Measurements from ENCODE around the gene DGKZ.
"Not testable (repeated sequence)": the region's sequence is repeated elsewhere in the genome, so short reads cannot be mapped to it uniquely, and the experiment has no call there.

DGKZ gene

DNA sequence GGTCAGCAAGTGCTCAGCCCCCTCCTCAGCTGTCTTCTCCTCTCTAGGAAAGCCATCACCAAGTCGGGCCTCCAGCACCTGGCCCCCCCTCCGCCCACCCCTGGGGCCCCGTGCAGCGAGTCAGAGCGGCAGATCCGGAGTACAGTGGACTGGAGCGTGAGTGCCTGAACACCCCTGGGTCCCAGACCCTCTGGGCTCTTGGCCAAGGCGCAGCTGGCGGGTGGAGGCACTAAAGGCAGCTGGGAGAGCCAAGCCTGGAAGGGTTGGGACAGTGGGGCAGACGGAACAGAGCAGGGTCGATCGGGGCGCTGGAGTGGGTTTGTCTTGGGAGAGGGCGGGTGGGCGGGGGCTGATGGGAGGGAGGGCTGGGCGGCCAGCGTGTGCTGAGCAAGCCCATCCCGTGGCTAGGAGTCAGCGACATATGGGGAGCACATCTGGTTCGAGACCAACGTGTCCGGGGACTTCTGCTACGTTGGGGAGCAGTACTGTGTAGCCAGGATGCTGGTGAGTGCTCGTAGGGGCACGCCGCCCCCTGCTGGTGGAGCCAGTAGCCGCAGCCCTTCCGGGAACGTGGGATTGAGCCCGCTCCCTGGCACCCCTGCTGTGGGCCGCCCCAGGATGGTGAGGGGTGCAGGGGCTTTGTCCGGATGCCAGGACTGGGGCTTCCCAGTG is 20.1 kb downstream of the DGKZ start:
- peak; percentile 25 for DNase-seq

DNA sequence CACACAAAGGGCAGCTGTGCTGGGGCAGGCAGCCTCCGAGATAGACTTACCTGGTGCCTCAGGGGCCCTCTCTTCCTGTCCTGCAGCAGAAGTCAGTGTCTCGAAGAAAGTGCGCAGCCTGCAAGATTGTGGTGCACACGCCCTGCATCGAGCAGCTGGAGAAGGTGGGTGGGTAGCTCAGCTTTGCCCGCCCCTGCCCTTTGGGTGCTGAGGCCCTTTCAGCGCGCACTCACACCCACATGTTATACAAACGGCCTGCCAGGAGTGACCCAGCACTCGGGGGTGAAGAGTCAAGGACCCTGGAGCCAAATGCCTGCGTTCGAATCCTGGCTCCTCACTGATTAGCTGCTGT is 20.6 kb downstream of the DGKZ start:
- no peak for DNase-seq

DNA sequence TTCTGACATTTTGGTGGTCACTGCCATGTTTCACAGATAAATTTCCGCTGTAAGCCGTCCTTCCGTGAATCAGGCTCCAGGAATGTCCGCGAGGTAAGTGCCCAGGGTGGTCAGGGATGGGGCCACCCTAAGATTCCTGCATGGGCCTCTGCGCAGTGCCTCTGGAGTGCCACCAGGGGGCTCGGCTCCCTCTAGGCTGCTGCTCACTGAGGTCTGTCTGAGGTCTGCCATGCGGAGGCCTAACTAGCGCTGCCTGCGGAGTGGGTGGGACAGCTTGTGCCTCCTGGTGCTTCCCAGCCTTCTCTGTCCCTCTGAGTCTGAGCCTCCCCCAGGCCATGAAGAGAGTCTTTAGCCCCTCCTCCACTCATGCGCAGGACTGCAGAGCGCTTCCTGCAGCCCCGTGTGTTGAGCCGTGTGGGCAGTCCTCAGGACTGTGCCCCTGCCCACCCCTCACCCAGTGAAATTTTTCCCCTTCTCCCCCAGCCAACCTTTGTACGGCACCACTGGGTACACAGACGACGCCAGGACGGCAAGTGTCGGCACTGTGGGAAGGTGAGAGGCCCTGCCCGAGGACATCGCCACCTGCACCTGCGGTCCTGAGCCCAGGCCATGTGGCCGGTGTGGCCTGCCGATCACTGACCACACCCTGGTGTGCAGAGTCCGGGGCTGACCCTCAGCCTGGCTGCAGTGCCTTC is 22.3 kb downstream of the DGKZ start:
- peak; percentile 32 for DNase-seq

DNA sequence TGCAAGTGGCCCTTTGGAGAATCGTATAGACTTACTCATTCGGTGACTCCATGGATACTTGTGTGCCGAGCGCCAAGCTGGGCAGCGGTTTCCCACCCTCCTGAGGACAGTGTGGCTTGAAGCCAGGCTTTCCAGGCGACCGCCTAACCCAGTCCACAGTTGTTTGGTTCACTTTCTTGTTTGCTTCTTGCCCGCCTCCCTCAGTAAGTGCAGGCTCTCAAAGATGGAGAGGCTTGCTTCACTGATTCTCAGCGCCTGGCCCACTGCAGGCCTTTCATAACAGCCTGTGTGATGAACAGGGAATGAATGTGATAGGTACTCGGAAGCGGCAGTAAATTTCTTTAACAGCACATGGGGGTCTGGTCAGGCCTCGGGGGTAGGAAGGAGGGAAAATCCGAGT is 23.0 kb downstream of the DGKZ start:
- no peak for DNase-seq

DNA sequence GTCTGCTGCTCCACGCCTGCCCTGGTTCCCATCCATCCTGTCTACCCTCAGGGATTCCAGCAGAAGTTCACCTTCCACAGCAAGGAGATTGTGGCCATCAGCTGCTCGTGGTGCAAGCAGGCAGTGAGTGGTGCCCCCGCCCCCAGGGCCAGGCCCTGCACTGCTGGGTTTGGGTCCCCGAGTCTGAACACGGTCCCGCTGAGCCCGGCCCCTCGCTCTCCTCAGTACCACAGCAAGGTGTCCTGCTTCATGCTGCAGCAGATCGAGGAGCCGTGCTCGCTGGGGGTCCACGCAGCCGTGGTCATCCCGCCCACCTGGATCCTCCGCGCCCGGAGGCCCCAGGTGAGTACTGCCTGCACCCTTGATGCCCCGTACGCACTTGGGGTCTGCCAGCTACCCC is 24.0 kb downstream of the DGKZ start:
- not testable (repeated sequence) for DNase-seq

DNA sequence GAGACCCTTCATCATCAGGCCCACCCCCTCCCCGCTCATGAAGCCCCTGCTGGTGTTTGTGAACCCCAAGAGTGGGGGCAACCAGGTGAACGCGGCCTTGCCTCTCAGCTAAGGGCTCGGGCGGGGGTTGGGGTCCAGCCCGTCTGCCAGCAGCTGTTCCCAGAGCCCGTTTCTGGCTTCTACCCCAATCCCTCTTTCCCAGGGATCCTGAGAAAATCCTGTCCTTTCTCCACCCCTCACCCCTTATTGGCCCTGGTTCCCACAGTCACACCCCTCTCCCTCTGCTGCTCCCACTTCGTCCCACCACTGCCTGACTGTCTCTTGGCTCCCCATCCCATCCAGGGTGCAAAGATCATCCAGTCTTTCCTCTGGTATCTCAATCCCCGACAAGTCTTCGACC is 24.8 kb downstream of the DGKZ start:
- no peak for DNase-seq

DNA sequence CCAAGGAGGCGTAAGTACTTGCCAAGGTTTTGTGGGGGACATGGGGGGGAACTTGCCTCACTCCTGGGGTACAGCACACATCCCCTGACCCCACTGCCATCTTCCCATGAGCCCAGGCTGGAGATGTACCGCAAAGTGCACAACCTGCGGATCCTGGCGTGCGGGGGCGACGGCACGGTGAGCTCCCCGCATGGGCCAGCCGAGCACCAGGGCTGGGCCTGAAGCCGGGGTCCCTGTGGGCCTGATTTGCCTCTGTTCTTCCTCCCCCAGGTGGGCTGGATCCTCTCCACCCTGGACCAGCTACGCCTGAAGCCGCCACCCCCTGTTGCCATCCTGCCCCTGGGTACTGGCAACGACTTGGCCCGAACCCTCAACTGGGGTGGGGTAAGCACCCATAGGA is 25.2 kb downstream of the DGKZ start:
- not testable (repeated sequence) for DNase-seq

DNA sequence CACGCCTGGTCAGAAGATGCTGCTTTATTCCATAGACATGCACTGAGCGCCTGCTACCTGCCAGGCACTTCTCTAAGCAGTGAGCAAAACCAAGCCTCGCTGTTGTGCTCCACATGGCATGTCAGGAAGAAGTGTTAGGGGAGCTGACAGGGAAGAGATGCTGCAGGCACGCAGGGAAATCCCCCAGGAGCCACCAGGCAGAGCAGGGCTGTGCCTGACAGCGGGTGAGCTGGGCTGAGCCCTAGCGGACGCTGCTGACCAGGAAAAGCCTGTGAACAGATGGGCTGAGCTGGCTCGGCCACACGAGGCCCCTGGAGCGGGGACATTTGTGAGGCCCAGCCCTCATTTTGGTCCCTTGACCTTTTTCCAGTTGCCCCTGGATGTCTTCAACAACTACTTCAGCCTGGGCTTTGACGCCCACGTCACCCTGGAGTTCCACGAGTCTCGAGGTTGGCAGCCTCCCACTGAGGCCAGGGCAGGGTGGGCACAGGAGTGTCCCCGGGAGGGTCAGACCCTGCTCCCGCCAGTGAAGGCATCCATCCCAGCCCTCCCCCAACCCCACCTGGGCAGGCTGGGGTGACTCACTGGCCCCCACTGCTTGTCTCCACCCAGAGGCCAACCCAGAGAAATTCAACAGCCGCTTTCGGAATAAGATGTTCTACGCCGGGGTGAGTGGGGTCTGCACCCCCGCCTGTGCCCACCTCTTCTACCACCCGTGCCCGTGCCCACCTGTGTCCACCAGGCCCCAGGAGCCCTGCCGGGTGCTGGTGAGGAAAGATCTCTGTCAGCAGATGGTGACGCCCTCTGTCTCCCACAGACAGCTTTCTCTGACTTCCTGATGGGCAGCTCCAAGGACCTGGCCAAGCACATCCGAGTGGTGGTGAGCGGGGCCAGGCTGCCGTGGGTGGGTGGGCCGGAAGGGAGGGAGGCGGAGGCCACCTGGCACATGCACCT is 26.8 kb downstream of the DGKZ start:
- DNase-seq: no peak

DNA sequence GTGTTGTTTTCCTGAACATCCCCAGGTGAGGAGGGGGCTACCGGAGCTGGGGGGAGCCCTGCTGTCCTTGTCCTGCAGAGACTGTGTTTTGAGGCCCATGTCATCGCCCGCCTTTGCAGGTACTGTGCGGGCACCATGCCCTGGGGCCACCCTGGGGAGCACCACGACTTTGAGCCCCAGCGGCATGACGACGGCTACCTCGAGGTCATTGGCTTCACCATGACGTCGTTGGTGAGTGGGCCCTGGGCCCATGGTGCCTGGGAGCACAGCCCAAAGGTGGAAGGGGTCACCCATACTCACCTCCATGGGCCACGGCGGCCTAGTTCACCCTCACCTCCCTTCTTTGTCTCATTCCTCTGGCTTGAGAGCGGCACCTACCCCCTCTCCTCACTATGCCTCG is 27.6 kb downstream of the DGKZ start:
- DNase-seq: no peak

DNA sequence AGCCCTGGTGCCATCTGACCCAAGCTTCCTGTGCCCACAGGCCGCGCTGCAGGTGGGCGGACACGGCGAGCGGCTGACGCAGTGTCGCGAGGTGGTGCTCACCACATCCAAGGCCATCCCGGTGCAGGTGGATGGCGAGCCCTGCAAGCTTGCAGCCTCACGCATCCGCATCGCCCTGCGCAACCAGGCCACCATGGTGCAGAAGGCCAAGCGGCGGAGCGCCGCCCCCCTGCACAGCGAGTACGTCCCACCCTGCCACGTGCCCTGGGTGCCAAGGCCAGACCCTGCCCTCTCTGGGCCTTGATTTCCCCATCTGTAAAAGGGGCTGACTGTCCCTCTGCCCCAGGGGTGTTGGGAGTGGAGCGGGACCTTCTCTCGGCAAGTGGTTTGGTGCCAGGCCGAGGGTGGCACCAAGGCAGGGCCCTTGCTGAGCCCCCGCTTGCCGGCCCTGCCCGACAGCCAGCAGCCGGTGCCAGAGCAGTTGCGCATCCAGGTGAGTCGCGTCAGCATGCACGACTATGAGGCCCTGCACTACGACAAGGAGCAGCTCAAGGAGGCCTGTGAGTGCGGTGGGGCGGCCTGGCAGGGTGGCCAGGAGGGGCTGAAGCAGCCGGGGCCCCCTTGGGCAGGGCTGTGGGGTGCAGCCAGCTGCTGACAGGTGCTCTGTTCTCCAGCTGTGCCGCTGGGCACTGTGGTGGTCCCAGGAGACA is 28.3 kb downstream of the DGKZ start:
- DNase-seq: no peak

DNA sequence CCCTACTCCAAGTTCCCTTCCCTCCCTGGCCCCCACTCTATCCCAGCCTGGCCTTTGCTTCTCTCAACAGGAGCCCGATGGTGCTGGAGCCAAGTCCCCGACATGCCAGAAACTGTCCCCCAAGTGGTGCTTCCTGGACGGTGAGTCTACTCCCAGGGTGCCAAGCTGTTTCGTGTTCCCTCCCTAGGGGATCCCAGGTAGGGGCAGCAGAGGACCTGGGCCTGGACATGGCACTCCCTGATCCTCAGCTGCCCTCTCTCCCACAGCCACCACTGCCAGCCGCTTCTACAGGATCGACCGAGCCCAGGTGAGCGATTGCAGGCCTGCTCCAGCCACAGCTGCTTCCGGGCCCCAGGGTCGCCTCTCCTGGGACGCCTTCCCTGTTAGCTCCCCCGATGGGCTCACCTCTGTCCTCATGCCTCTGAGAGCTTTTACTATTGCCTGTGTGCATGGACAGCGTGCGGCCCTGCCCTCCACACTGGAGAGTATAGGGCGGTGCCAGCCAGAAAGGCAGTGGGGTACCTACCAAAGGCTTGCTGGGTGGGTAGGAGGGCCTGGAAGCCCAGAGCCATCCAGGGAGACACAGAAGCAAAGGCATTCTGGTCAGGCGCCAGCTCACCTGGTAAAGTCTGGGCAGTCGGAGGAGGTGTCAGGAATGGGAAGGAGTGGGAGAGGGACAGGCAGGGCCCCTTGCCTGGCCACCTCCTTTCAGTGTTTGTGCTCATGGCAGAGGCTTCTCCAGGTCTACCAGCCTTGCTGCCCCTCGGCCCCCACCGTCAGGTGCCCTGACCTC is 29.2 kb downstream of the DGKZ start:
- no peak for DNase-seq

DNA sequence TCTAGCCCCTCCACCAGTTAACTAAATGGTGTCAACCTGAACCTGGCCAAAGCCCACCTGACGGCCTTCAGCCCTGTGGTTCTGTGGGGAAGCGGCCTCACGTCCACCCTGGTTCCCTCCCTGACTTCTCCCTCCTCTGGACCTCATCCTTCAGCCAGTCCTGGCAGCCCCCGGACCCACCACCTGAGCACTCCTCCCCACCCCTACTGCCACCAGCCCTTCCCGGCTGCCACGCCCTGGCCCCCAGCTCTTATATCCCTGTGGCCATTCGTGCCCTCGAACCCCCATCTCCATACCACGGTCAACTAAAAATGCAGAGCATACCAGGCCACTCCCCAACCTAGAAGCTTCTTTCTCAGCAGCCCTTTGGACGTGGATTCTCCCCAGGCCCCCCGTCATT is 30.0 kb downstream of the DGKZ start:
- DNase-seq: no peak

DNA sequence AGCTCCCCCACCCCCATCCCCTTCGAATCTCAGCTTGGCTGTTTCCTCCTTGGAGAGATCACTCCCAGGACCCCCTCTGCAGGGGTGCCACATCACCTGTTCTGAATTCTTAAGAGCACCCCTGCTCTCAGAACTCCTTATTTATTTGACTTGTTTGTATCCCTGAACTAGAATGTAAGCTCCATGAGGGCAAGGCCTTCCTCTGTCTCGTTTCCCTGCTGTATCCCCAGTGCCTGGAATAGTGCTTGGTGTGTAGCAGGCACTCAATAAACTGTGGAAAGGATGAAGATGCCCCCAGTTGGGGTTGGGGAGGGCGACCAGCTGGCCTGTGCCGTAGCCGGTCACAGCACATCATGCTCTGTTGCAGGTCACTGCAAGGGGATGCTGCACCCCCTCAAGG is 30.6 kb downstream of the DGKZ start:
- no peak for DNase-seq

DNA sequence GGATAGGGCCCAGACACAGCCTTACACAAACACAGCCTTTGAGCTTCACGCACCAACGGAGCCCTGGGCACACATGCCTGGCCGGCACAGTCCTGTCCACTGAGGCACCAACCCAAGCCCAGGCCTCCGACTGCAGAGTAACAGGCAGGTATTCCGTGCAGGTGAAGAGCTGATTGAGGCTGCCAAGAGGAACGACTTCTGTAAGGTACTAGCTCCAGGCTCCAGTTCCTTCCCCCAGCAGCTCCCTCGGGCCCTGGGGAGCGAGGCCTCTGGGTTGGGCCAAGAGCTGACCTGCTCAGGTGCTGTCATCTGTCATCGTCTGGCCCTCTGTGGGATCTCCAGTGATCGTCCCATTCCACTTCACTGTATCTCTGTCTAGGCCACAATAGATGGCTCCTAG is 31.0 kb downstream of the DGKZ start:
- DNase-seq: no peak

DNA sequence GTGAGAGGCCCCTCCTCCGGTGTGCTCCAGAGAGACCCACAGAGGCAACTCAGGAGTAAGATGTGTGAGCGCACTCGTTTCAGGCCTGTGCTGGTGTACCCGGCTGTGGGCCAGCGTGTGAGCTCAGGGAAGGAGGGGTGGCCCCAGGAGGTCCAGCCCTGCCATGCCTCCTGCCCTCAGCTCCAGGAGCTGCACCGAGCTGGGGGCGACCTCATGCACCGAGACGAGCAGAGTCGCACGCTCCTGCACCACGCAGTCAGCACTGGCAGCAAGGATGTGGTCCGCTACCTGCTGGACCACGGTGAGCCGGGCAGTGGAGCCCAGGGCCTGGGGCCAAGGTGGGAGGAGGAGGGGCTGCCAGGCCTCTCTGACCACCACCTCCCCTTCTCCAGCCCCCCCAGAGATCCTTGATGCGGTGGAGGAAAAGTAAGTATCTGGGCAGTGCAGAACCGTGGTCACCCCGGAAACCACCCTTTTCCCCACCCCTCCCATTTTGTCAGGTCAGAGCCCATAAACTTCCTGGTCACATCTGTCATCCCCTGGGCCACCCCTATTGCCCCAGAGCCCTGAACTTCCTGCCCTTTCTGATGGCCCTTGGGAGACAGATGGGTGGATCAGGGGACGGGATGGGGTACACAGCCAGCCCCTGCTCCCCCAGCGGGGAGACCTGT is 31.7 kb downstream of the DGKZ start:
- no peak for DNase-seq

DNA sequence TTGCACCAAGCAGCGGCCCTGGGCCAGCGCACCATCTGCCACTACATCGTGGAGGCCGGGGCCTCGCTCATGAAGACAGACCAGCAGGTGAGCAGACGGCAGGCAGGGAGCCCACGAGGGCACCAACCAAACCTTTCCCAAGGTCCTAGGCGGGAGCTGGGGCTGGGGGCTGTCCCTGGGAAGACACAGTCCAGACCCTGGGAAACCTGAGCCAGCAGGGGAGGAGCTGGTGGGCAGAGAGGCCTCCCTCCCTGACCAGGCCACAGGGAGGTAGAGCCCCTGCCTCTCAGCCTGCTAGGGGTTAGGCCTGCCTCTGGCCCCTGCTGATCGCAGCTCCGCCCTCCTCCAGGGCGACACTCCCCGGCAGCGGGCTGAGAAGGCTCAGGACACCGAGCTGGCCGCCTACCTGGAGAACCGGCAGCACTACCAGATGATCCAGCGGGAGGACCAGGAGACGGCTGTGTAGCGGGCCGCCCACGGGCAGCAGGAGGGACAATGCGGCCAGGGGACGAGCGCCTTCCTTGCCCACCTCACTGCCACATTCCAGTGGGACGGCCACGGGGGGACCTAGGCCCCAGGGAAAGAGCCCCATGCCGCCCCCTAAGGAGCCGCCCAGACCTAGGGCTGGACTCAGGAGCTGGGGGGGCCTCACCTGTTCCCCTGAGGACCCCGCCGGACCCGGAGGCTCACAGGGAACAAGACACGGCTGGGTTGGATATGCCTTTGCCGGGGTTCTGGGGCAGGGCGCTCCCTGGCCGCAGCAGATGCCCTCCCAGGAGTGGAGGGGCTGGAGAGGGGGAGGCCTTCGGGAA is 32.4 kb downstream of the DGKZ start:
- not testable (repeated sequence) for DNase-seq

DNA sequence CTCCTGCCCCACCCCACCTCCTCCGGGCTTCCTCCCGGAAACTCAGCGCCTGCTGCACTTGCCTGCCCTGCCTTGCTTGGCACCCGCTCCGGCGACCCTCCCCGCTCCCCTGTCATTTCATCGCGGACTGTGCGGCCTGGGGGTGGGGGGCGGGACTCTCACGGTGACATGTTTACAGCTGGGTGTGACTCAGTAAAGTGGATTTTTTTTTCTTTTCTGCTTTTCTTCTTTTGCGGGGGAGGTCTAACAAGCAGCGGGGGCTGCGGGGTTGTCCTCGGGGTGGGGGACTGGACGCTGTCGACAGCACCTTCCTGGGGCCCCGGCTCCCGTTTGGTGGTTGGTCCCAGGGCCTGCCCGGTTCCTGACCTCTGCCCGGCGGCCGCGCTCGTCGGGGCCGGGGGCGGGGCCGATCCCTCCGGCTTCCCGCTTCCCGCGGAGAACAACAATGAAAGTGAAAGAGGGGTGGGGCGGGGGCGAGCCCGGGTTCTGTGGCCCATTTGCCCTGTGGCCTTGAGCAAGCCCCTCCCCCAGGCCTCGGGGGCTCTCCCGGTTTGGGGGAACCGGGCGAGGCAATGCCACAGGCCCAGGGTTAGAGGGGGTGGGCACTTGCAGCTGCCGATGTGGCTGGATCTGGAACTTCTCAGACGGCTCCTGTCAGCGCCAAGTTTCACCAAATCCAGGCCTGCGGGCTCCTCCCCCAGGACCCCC is 33.2 kb downstream of the DGKZ start:
- DNase-seq: peak; percentile 73

DNA sequence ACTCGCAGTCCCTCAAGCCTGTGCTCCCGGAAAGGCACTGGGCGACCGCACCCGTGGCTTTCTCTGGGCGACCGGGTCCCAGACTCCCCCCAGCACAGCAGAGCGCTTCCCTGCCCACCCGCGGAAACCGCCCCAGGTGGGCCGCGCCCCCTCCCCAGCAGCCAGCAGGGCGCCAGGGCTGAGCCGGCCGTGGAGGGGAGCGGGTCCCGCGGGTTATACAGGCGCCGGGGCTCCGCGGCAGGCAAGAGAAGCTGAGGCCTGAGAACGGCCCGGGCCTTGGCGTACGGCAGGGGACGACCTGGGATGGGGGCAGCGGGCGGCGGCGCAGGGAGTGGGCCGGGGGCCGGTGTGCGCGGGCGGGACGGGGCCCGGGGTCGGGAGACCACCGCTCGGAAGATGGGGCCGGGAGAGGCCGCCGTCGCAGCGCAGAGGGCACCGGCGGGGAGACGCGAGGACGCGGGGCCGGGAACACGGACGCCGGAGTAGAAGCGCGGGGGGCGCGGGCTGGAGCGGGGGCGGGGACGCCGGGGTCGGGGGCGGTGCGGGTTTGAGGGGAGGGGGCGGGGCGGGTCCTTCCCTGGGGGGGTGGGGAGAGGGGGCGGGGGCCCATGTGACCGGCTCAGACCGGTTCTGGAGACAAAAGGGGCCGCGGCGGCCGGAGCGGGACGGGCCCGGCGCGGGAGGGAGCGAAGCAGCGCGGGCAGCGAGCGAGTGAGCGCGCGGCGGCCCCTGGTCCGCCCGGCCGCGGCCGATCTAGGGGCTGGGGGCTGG is 34.0 kb downstream of the DGKZ start, which contains the start of gene MDK:
TSS of gene MDK (plus strand) at position 622 of the 771 bp plus-strand sequence. CDS start 389 bp downstream, outside the sequence.
- DNase-seq: peak; percentile 48
